Measurements from ENCODE around the gene OR5K4.

OR5K4 gene

GRCh38 chr3:98341758-98342157 is 11.9 kb upstream of the OR5K4 start:
- TF ChIP-seq SP1 (IDR thresholded peaks at IDR 0.05) (no peak), FOXK2 (IDR thresholded peaks at IDR 0.05) (no peak), HDGF (IDR thresholded peaks at IDR 0.05; ENCODE audit: borderline replicate concordance) (no peak), L3MBTL2 (conservative IDR thresholded peaks at IDR 0.05) (no peak), SUZ12 (IDR thresholded peaks at IDR 0.05) (no peak), CTBP1 (IDR thresholded peaks at IDR 0.05; ENCODE audit: borderline replicate concordance) (no peak), BHLHE40 (IDR thresholded peaks at IDR 0.05; ENCODE audit: borderline replicate concordance) (no peak), ZNF384 (IDR thresholded peaks at IDR 0.05) (no peak), FOXM1 (IDR thresholded peaks at IDR 0.05; ENCODE audit: borderline replicate concordance) (no peak), FOXA1 (IDR thresholded peaks at IDR 0.05) (no peak), LEF1 (IDR thresholded peaks at IDR 0.05; ENCODE audit: borderline replicate concordance) (no peak), TARDBP (IDR thresholded peaks at IDR 0.05) (no peak), NFRKB (IDR thresholded peaks at IDR 0.05) (no peak), ARNT (IDR thresholded peaks at IDR 0.05) (no peak), PKNOX1 (IDR thresholded peaks at IDR 0.05) (no peak), ELF4 (IDR thresholded peaks at IDR 0.05) (no peak)
- DNase-seq (ENCODE audit: extremely low spot score) = no peak
- ChIA-PET POLR2A (no interaction called here), CTCF (no interaction called here)

- TF ChIP-seq ZNF384 (IDR thresholded peaks at IDR 0.05) (no peak), ARNT (IDR thresholded peaks at IDR 0.05) (no peak), ELF4 (IDR thresholded peaks at IDR 0.05) (no peak), HDGF (IDR thresholded peaks at IDR 0.05; ENCODE audit: borderline replicate concordance) (no peak), FOXK2 (IDR thresholded peaks at IDR 0.05) (no peak), FOXM1 (IDR thresholded peaks at IDR 0.05; ENCODE audit: borderline replicate concordance) (no peak), FOXA1 (IDR thresholded peaks at IDR 0.05) (no peak), CTBP1 (IDR thresholded peaks at IDR 0.05; ENCODE audit: borderline replicate concordance) (no peak), NFRKB (IDR thresholded peaks at IDR 0.05) (no peak), SUZ12 (IDR thresholded peaks at IDR 0.05) (no peak), TARDBP (IDR thresholded peaks at IDR 0.05) (no peak)
- peak; percentile 62 for DNase-seq (ENCODE audit: extremely low spot score)
- ChIA-PET POLR2A (no interaction called here), CTCF (interaction anchor here (0.6 to 1.1 kb wide), 2 partner anchors 15 to 231 kb away, joined by 3 to 4 read pairs; no protein-coding TSS in a partner anchor)
Measured at GRCh38 chr3:98343647-98344507, 9.8 kb upstream of the OR5K4 start.

DNA sequence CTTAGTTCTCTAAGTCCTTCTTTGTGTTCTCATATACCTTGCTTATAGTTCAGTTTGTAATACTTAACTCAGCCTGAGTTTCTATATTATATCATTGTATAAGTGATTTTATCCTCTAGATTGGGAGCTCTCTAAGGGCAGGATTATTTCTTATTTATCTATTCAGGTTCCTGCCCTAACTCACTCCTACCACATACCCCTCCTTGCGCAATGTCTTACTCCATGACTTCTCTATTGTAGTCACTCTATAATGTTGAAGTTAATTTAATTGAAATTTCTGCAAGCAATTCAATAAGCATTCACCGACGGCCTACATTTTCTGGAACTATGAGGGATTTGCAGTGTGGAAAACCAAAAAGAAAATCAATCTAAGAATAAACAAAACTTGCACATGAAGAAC is 3.6 kb upstream of the OR5K4 start:
- no peak for DNase-seq (ENCODE audit: extremely low spot score)
- CTCF ChIA-PET = no interaction called here
- POLR2A ChIA-PET = no interaction called here
- TF ChIP-seq TARDBP (IDR thresholded peaks at IDR 0.05) = no peak
- no peak for TF ChIP-seq FOXA1 (IDR thresholded peaks at IDR 0.05)
- TF ChIP-seq FOXM1 (IDR thresholded peaks at IDR 0.05; ENCODE audit: borderline replicate concordance) = no peak
- no peak for TF ChIP-seq SUZ12 (IDR thresholded peaks at IDR 0.05)
- no peak for TF ChIP-seq ELF4 (IDR thresholded peaks at IDR 0.05)
- TF ChIP-seq SP1 (IDR thresholded peaks at IDR 0.05) = no peak

DNA sequence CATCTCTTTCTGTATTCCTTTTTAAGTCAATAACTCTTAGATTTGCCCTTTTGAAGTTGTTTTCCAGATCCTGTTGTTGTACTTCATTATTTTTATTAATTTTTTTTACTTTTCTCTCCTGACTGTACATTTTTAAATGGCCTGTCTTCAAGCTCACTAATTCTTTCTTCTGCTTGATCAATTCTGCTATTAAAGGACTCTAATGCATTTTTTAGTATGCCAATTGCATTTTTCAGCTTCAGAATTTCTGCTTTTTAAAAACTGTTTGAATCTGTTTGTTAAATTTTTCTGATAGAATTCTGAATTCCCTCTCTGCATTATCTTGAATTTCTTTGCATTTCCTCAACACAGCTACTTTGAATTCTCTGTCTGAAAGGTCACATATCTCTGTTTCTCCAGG is 5.6 kb downstream of the OR5K4 start:
- DNase-seq (ENCODE audit: extremely low spot score) = no peak
- TF ChIP-seq FOXM1 (IDR thresholded peaks at IDR 0.05; ENCODE audit: borderline replicate concordance) (no peak), SP1 (IDR thresholded peaks at IDR 0.05) (no peak), BHLHE40 (IDR thresholded peaks at IDR 0.05; ENCODE audit: borderline replicate concordance) (no peak), ARNT (IDR thresholded peaks at IDR 0.05) (no peak), SUZ12 (IDR thresholded peaks at IDR 0.05) (no peak), HDGF (IDR thresholded peaks at IDR 0.05; ENCODE audit: borderline replicate concordance) (no peak), FOXA1 (IDR thresholded peaks at IDR 0.05) (no peak), L3MBTL2 (conservative IDR thresholded peaks at IDR 0.05) (no peak), TARDBP (IDR thresholded peaks at IDR 0.05) (no peak), CTBP1 (IDR thresholded peaks at IDR 0.05; ENCODE audit: borderline replicate concordance) (no peak)
- ChIA-PET CTCF (no interaction called here), POLR2A (no interaction called here)

DNA sequence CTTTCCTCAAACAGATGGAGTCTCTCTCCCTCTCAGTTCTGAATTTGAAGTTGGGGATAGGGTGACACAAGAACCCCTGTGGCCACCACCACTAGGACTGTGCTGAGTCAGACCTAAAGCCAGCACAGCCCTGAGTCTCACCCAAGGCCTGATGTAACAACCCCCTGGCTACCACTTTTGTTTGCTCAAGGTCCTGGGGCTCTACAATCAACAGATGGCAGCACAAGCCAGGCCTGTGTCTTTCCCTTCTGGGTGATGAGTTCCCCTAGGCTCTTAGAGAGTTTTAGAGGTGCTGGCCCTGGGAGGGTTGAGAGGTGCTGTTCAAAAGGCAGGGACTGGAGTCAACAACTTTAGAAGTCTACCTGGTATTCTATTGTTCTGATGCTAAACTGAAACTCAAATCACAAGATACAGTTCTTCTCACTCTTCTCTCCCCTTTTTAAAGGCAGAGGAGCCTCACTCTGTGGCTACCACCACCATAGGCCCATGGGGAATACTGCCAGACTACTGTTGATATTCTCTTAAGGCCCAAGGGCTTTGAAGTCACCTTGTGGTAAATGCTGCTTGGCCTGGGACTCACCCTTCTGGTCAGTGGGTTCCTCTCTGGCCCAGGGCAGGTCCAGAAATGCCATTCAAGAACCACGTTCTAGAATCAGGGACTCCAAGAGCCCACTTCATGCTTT is 6.5 kb downstream of the OR5K4 start:
- POLR2A ChIA-PET = no interaction called here
- CTCF ChIA-PET = interaction anchor here (0.8 kb wide), 1 partner anchor 175 kb away, joined by 9 read pairs; no protein-coding TSS in a partner anchor
- no peak for DNase-seq (ENCODE audit: extremely low spot score)

More for the DNA sequence above, 6.5 kb downstream of the OR5K4 start:
- TF ChIP-seq BHLHE40 (IDR thresholded peaks at IDR 0.05; ENCODE audit: borderline replicate concordance) (no peak), PKNOX1 (IDR thresholded peaks at IDR 0.05) (no peak), HDGF (IDR thresholded peaks at IDR 0.05; ENCODE audit: borderline replicate concordance) (no peak), FOXA1 (IDR thresholded peaks at IDR 0.05) (no peak), CTBP1 (IDR thresholded peaks at IDR 0.05; ENCODE audit: borderline replicate concordance) (no peak), ELF4 (IDR thresholded peaks at IDR 0.05) (no peak), L3MBTL2 (conservative IDR thresholded peaks at IDR 0.05) (no peak), SP1 (IDR thresholded peaks at IDR 0.05) (no peak), FOXM1 (IDR thresholded peaks at IDR 0.05; ENCODE audit: borderline replicate concordance) (no peak), FOXK2 (IDR thresholded peaks at IDR 0.05) (no peak), LEF1 (IDR thresholded peaks at IDR 0.05; ENCODE audit: borderline replicate concordance) (no peak), NFRKB (IDR thresholded peaks at IDR 0.05) (no peak), TARDBP (IDR thresholded peaks at IDR 0.05) (no peak), SUZ12 (IDR thresholded peaks at IDR 0.05) (no peak), ZNF384 (IDR thresholded peaks at IDR 0.05) (no peak), ARNT (IDR thresholded peaks at IDR 0.05) (no peak)
